Esophagus squamous epithelium (tissue), 4 donors: ENCODE measurements around the gene MTRFR.

ENCODE experiments used
- POLR2A ChIP-seq, 4 donors: fragments of 450-650 bp; IDR thresholded peaks; one replicate each; pipeline ENCODE4 v1.6.1; 2017; ENCODE audit warnings: antibody characterized with exemption in 4 of 4, mild to moderate bottlenecking in 4 of 4, moderate library complexity in 3 of 4
- TF ChIP-seq, protein P1 (sequence below), 6 experiments: fragments of 450-650 bp in 4 of 6; fragments of 200-600 bp in 2 of 6; sonication (generic) in 2 of 6; IDR thresholded peaks; one replicate each; pipeline ENCODE4 v1.5.1; 2016 to 2019; ENCODE audit warnings: antibody characterized with exemption in 6 of 6, mild to moderate bottlenecking in 4 of 6, moderate library complexity in 4 of 6

DNA sequence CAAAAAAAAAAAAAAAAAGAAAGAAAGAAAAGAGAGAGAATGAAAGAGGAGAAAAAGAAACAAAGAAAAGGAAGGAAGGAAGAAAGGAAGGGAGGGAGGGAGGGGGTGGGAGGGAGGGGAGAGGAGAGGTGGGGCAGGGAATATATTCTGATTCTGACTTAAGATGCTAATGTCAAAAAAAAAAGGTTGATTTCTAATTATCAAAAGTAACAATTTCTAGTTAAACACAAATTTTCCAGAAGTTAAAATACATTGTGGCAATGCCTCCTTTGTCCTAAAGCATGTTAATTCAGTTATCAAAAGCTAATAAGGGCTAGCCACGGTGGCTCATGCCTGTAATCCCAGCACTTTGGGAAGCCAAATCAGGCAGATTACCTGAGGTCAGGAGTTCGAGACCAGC, 7.8 kb upstream of the MTRFR start:
- TF ChIP-seq, protein P1, sequence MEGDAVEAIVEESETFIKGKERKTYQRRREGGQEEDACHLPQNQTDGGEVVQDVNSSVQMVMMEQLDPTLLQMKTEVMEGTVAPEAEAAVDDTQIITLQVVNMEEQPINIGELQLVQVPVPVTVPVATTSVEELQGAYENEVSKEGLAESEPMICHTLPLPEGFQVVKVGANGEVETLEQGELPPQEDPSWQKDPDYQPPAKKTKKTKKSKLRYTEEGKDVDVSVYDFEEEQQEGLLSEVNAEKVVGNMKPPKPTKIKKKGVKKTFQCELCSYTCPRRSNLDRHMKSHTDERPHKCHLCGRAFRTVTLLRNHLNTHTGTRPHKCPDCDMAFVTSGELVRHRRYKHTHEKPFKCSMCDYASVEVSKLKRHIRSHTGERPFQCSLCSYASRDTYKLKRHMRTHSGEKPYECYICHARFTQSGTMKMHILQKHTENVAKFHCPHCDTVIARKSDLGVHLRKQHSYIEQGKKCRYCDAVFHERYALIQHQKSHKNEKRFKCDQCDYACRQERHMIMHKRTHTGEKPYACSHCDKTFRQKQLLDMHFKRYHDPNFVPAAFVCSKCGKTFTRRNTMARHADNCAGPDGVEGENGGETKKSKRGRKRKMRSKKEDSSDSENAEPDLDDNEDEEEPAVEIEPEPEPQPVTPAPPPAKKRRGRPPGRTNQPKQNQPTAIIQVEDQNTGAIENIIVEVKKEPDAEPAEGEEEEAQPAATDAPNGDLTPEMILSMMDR (IDR thresholded peaks at IDR 0.05): no peak
- no peak for TF ChIP-seq POLR2A (IDR thresholded peaks at IDR 0.05)
